Measurements from ENCODE around the gene PRKAG2.

Gene PRKAG2

DNA sequence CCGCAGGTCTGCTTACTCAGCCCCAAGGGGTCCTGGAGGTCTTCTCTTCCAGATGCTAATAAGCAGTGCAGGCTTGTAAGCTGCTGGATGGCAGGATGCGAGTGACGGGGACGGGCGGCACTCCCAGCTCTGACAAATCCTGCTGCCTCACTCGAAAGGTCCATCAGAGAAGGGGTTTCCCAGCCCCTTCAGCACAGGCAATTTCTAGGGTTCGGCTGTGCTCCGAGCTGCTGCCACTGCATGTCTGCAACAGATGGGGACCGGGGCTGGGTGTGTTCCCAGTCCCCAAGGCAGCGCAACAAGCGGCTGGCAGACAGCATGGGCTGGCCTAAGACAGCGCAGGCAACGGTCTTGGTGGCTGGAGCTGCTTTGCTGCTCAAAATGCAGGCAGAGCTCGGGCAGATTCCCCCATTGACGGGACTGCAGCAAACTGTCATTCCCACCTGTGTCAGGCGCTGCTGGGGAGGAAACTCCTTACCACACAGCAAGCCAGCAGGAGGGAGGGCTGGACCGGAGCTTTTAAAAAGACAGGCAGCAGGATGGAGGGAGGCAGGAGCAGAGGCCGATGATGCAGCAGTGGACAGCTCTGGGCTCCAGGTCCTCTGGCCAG is 62.4 kb downstream of the PRKAG2 start:
- no peak for DNase-seq

DNA sequence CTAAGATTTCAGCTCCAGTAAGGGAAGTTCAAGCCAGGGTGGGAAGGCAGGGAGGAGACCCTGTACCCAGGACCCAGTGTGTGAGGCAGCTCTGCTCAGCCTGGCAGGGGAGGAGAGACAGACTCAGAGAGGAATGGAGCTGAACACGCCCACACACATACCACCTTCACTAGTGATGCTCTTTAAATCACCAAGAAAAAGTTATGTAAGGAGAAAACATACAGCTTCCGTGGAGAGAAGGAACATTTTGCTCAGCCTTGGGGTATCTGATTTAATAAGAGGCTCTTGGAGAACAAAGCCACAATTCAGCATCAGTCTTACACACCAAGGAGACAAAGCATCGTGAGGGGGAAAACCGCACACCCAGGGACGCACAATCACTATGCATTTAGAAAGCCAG is 62.9 kb downstream of the PRKAG2 start:
- DNase-seq, result no peak

- no peak for DNase-seq
Observed at GRCh38 chr7:151813445-151813844, 63.5 kb downstream of the PRKAG2 start.

DNA sequence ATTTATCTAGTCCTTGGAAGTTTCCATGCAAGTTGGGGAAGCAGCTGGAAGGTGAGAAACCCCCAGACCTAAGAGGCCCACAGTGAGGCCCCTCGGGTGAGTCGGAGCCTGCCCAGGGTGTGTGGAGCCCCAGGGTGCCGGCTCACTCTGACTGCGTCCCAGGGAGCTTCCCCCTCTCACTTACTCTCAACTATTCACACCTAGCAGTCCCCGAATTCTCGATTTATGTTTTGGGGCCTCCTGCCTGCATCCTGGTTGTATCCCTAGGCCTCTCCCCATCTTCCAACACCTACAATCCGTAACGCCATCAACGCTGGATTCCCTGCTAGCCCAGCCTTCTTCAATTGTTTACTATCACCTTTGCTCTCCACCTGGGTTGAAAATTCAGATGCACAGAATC is 63.9 kb downstream of the PRKAG2 start:
- DNase-seq, result no peak

DNA sequence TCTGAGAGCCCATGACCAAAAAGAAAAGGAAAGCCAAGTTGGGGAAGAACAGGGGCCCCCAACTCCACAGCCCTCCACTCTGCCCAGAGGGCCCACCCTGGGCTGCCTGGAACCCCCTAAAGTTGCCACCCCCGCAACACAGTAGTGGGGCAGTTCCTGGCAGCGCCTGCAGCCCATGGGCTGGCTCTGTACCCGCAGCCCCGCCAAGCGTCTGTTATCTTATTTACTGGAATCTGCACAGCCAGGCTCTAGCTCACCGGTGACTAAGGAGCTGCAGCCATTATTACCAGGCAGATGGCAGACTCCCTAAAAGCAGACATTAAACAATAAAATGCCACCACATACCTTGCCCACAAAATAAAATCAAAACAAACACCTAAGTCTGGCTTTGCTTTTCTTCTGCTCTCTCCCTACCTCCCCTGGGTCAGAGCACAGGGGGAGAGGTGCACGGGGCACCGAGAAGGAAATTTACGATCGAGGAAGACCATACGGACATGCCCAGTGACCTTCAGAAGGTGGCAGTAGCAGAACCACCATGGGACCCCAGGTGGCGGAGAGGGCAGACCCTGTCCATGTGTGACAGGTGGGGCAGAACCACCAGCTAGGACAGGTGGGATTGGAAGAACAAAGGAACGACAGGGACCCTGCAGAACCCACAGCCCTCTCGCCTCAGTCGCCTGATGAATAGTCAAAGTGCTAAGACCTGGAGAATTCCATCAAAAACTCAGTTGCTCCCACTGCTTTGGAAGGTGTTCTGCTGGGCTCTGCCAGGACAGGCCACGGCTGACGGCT is 66.3 kb downstream of the PRKAG2 start:
- no peak for DNase-seq

- no peak for DNase-seq
Observed at GRCh38 chr7:151809864-151810170, 67.1 kb downstream of the PRKAG2 start.

DNA sequence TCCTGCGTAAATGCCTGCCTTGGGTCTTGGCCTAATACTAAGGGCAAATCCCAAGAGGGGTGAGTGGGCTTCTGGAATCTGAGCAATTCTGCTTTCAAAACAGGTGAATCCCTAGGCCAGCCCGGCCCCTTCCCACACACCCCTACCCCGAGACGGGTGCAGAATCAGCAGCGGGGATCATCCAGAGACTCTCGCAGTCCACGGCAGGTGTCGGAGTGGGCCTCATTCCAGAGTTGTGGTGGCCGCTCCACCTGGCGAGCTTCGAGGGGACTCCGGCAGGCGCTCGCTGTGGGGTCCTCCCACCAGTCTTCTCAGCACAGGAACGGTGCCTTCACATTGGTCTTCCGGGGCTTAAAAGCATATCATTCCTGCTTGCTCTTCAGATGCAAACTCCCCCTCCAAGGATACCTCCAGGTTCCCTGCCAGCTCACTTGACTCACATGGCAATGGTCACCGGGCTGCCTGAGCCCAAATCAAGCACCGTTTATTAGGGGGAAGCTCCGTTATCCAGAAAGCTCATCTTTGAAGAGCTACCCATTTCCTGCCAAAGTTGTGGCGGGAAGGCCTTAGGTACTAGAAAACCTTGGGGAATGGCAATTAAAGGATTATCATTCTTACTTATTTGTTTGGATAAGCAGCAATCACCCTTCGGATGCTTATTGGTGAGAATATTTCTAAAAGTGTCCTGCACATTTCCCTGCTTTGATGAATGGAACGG is 67.6 kb downstream of the PRKAG2 start:
- no peak for DNase-seq

DNA sequence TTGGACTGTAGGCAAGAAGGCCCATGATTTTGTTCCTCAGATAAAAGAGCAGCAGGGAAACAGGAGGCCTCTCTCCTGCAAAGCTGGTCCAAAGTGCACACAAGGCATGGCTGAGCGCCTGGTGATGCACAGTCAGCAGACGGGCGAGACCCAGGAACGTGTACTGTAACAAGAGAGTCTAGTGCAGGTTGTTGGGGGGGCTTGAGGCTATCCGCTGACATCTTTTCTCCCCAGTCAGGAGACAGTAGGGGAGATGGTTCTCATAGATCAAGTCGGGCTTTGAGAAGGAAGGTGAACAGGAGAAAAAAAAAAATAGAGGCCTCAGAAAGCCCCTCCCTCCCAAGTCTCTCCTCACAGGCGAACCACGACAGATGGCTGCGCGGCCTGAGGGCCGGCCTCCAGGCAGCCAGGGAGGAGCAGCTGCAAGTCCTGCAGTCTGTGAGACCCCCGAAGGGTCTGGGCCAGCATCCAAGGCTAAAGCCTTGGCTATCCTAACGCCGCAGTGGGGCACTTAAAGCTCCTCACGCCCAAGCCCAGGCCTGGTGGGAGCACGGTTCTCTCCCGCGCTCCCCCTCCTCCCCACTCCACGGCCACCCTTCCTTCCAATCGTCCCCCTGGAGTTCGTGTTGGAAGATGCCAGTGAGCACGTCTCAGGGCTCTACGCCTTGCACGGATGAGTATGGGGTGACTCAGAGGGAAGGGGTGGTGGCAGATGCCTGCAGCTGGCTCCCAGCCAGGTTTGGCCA is 68.3 kb downstream of the PRKAG2 start:
- no peak for DNase-seq

DNA sequence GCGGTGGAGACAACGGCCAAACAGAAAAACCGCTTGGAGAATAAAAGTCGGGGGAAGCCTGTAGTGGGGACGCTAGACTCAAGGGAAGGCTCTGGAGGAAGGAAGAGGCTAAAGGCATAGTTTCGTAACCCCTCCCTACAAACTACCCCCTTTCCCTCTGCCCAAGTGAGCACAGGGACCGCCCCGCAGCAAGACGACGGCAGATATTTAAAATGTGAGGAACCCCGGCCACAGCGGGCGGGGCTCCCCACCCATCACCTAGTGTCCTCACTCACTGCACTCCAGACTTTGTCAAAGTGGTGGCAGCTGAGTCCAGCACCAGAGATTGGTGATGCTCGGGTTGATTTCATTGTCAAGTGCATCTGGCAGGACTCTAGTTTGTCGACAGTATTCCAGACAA is 69.1 kb downstream of the PRKAG2 start:
- no peak for DNase-seq

GRCh38 chr7:151806952-151807775 is 69.8 kb downstream of the PRKAG2 start:
- no peak for DNase-seq

GRCh38 chr7:151806204-151806603 is 70.7 kb downstream of the PRKAG2 start:
- DNase-seq, result no peak

- DNase-seq, result no peak
Observed at GRCh38 chr7:151805191-151805590, 71.7 kb downstream of the PRKAG2 start.

GRCh38 chr7:151804756-151805155 is 72.2 kb downstream of the PRKAG2 start:
- no peak for DNase-seq

DNA sequence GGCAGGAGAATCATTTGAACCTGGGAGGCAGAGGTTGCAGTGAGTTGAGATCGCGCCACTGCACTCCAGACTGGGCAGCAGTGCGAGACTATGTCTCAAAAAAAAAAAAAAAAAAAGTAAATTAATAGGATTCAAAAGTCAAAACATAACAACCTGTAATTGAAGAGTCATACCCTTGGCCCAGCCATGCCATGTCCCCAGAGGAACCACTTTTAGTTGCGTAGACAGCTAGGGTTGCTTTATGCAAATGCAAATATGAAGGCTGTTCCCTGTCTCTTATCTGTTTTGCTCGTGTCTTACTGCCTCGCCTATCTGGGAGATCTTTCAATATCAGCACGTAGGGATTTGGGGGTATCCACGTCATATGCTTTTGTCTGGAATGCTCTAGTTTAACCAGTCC is 73.1 kb downstream of the PRKAG2 start:
- no peak for DNase-seq

GRCh38 chr7:151802469-151802846 is 74.5 kb downstream of the PRKAG2 start:
- no peak for DNase-seq

- DNase-seq, result no peak
Observed at GRCh38 chr7:151801782-151802468, 75.0 kb downstream of the PRKAG2 start.

DNA sequence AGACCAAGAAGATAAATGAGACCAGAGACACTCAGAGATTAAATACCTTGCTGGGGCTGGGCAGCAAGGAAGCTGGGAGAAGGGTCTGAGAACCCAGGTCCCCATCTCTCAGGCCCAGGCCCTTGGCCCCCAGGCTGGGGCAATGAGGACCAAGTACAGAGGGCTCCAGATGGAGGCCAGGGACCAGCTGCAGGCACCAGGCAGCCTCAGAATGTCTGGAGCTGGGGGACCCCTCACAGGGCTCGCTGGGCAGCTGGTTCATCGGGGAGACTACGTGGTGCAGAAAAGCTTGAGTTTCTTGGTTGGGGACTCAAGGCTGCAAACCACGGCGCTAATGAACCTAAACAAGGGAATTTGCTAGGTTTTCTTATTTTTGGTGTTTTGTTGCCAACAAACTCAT is 75.6 kb downstream of the PRKAG2 start:
- no peak for DNase-seq

DNA sequence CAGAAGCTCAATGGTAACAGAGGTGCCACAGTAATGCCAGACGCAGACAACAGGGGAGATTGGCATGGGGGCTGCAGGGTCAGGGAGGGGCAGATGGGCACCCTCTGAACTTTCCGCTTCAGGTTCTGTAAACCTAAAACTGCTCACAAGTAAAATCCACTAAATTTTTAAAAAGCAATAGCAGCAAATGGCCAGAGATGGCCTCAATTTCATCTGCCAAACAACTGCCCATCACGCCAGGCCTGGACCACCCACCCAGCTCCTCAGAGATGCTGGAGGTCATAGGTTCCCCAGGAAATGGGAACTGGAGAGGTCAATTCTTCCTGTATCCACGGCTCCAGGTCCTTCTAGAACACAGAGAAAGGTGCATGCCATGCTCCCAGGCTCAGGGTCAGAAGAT is 76.1 kb downstream of the PRKAG2 start:
- no peak for DNase-seq

DNA sequence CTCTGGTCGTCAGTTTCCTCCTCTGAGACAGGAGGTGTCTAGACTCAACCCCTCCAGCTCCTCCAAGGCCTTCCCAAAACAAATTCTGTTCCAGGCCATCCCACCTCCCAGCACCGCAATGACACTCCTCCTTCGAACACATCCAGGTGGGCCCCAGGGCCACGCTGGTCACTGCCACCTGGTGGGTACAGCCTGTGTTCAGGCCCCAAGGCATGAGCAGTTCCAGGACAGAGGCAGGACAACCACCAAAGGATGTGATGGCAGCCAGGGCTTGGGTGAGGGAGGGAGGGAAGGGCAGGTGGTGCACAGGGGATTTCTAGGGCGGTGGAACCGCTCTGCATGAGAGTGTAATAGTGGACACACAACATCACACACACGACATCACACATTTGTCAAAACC is 76.5 kb downstream of the PRKAG2 start:
- no peak for DNase-seq

DNA sequence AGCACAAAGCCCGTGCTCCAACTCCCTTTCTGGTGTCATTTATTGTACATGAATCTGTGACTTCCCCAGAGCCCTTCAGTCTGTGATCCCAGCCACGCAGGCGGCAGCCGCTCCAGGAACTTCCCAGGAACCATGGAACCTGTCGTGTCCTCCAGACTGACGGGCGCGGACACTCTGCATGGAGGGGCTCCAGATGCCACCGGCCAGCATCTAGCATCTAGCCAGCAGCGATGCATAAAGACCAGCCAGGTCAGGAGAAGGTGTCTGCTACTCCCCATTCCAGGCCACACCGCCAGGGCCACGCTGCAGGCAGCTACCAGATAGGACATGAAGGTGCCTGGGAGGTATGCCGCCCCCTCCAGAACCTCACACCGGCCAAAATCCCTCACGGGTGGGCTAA is 77.4 kb downstream of the PRKAG2 start:
- DNase-seq, result no peak

- DNase-seq, result no peak
Observed at GRCh38 chr7:151798851-151799448, 78.0 kb downstream of the PRKAG2 start.
